ENCODE data around the gene C1QTNF9. TPM values are rescaled to one million over a fixed set of nuclear protein-coding genes. Genes with fewer than 3 reads are reported as not detected.

C1QTNF9 gene
- total and polyA plus RNA-seq, 4 donors = 0.20 to 0.82 (median 0.31) TPM

- Histone ChIP-seq H3K27ac (ENCODE audit: low read depth, low read length) (peak overlapping the region; percentile 93), H3K4me3 (ENCODE audit: low read depth, low read length) (peak overlapping the region; percentile 26), H3K27me3 (ENCODE audit: control insufficient read depth, insufficient read depth, low read length) (no peaks in the 10 kb centered on the region), H3K9me3 (ENCODE audit: control insufficient read depth, insufficient read depth, low read length) (no peaks in the 10 kb centered on the region), H3K4me1 (ENCODE audit: control insufficient read depth, insufficient read depth, low read length) (peaks cover 28% of the 10 kb centered on the region), H3K36me3 (ENCODE audit: control insufficient read depth, insufficient read depth, low read length) (peaks cover 4% of the 10 kb centered on the region)
- DNase-seq (ENCODE audit: low read depth in 4 of 6, low spot score in 6 of 6) = peak; percentile 33 to 88 (median 53)
- WGBS (ENCODE audit: insufficient coverage) = 11% methylated on average over 20 of the region's 25 CpGs
Measured at GRCh38 chr13:24271601-24272451, 37.6 kb upstream of the C1QTNF9 start.

DNA sequence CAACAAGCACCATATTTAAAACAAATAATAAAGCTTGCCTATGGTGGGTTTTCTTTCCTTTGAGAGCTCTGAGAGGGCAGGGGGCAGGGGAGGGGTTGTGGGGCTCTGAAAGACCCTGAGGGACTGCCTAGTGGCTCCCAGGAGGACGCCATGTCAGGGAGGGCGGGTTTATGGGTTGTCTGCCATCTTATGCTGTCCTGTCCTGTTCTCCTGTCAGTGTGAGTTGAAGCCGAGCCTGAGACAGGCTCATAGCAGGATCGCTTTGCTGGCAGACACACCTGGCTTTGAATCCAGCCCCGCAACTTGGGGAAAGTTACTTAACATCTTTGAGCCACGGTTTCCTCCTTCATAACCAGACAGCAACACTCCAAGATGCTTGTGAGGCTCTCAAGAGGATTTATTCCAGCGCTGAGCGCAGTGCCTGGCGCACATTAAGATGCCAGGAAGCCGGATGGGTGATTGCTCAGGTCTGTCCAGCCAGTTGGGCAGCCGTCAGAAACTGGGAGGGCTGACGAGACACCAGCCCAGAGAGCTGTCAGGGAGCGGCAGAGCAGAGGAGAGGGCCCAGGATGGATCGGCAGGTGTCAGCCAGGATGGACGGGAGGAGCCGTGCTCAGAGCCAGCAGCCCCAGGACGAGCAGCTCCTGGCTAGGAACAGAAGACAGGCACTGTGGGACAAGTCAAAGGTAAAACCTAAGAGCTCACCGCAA lies 36.8 kb upstream of the C1QTNF9 start:
- H3K9me3 ChIP-seq (ENCODE audit: control insufficient read depth, insufficient read depth, low read length) = no peaks in the 10 kb centered on the region
- peaks cover 4% of the 10 kb centered on the region for H3K36me3 ChIP-seq (ENCODE audit: control insufficient read depth, insufficient read depth, low read length)
- peak overlapping the region; percentile 93 for H3K27ac ChIP-seq (ENCODE audit: low read depth, low read length)
- no peaks in the 10 kb centered on the region for H3K27me3 ChIP-seq (ENCODE audit: control insufficient read depth, insufficient read depth, low read length)
- WGBS (ENCODE audit: insufficient coverage) = 56% methylated on average over 17 of the region's 18 CpGs
- H3K4me1 ChIP-seq (ENCODE audit: control insufficient read depth, insufficient read depth, low read length) = peaks cover 28% of the 10 kb centered on the region
- DNase-seq (ENCODE audit: low read depth in 4 of 6, low spot score in 6 of 6) = peak in 2 of 6 donors; percentile 40
- H3K4me3 ChIP-seq (ENCODE audit: low read depth, low read length) = peak overlapping the region; percentile 26

DNA sequence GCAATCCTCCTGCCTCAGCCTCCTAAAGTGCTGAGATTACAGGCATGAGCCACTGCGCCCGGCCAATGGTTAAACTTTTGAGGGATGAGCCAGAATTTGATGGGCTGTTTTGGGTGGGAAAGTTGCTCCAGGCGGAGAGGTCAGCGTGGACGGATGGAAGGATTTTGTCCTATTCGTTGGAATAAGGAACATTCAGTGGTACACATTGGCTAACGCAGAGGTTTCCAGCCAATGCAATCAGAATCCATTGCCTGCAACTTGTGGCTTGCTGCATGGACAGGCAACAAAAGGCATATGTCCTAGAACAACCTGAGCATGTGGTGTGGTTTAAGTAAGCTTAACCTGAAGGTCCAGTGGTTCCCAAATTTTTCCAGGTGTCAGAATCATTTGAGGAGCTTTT lies 35.5 kb upstream of the C1QTNF9 start:
- no peak overlapping the region for H3K27ac ChIP-seq (ENCODE audit: low read depth, low read length)
- H3K36me3 ChIP-seq (ENCODE audit: control insufficient read depth, insufficient read depth, low read length) = peaks cover 4% of the 10 kb centered on the region
- H3K4me1 ChIP-seq (ENCODE audit: control insufficient read depth, insufficient read depth, low read length) = peaks cover 28% of the 10 kb centered on the region
- WGBS (ENCODE audit: insufficient coverage) = 96% methylated on average over 7 of the region's 7 CpGs
- H3K27me3 ChIP-seq (ENCODE audit: control insufficient read depth, insufficient read depth, low read length) = no peaks in the 10 kb centered on the region
- H3K9me3 ChIP-seq (ENCODE audit: control insufficient read depth, insufficient read depth, low read length) = no peaks in the 10 kb centered on the region
- no peak overlapping the region for H3K4me3 ChIP-seq (ENCODE audit: low read depth, low read length)
- DNase-seq (ENCODE audit: low read depth in 4 of 6, low spot score in 6 of 6) = no peak

- no peaks in the 10 kb centered on the region for H3K9me3 ChIP-seq (ENCODE audit: control insufficient read depth, insufficient read depth, low read length)
- H3K4me3 ChIP-seq (ENCODE audit: low read depth, low read length) = no peak overlapping the region
- no peaks in the 10 kb centered on the region for H3K27me3 ChIP-seq (ENCODE audit: control insufficient read depth, insufficient read depth, low read length)
- peaks cover 8% of the 10 kb centered on the region for H3K36me3 ChIP-seq (ENCODE audit: control insufficient read depth, insufficient read depth, low read length)
- no peak overlapping the region for H3K27ac ChIP-seq (ENCODE audit: low read depth, low read length)
- WGBS (ENCODE audit: insufficient coverage) = 69% methylated on average over 6 of the region's 6 CpGs
- DNase-seq (ENCODE audit: low read depth in 4 of 6, low spot score in 6 of 6) = no peak
- peaks cover 34% of the 10 kb centered on the region for H3K4me1 ChIP-seq (ENCODE audit: control insufficient read depth, insufficient read depth, low read length)
Measured at GRCh38 chr13:24274452-24275021, 34.8 kb upstream of the C1QTNF9 start.

- Histone ChIP-seq H3K27ac (ENCODE audit: low read depth, low read length) (no peak overlapping the region), H3K27me3 (ENCODE audit: control insufficient read depth, insufficient read depth, low read length) (no peaks in the 10 kb centered on the region), H3K36me3 (ENCODE audit: control insufficient read depth, insufficient read depth, low read length) (peaks cover 8% of the 10 kb centered on the region), H3K4me3 (ENCODE audit: low read depth, low read length) (no peak overlapping the region), H3K4me1 (ENCODE audit: control insufficient read depth, insufficient read depth, low read length) (peaks cover 37% of the 10 kb centered on the region), H3K9me3 (ENCODE audit: control insufficient read depth, insufficient read depth, low read length) (no peaks in the 10 kb centered on the region)
- DNase-seq (ENCODE audit: low read depth in 4 of 6, low spot score in 6 of 6) = no peak
Measured at GRCh38 chr13:24275041-24275440, 34.3 kb upstream of the C1QTNF9 start.

DNA sequence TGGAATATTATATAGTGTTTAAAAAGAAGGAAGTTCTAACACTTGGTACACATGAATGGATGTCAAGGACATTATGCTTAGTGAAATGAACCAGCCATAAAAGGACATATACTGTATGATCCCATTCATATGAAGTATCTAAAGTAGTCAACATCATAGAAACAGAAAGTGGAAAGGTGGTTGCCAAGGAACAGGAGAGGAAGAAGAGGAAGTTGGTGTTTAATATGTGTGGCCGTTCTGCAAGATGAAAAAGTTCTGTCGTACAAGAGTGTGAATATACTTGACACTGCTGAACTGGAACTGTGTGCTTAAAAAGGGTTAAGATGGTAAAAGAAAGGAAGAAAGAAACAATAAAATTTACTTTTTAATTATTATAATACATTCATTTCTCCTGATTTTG lies 33.1 kb upstream of the C1QTNF9 start:
- 71% methylated on average over 1 of the region's 2 CpGs for WGBS (ENCODE audit: insufficient coverage)
- Histone ChIP-seq H3K4me3 (ENCODE audit: low read depth, low read length) (no peak overlapping the region), H3K9me3 (ENCODE audit: control insufficient read depth, insufficient read depth, low read length) (no peaks in the 10 kb centered on the region), H3K27ac (ENCODE audit: low read depth, low read length) (no peak overlapping the region), H3K4me1 (ENCODE audit: control insufficient read depth, insufficient read depth, low read length) (peaks cover 34% of the 10 kb centered on the region), H3K27me3 (ENCODE audit: control insufficient read depth, insufficient read depth, low read length) (no peaks in the 10 kb centered on the region), H3K36me3 (ENCODE audit: control insufficient read depth, insufficient read depth, low read length) (peaks cover 14% of the 10 kb centered on the region)
- no peak for DNase-seq (ENCODE audit: low read depth in 4 of 6, low spot score in 6 of 6)

DNA sequence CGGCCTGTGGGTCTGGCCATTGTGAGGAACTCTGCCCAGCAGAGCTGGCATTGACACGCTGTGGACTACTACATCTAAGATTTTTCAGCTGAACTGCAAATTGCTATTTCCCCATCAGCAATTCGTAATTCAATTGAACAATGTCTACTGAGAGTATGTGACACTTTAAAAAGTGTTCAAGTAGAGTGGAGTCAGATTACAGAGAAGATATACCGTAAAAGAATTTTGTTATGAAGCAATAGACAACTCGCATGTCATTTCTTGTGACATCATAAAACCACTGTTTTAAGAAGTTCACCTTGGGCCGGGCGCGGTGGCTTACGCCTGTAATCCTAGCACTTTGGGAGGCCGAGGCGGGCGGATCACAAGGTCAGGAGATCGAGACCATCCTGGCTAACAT lies 32.5 kb upstream of the C1QTNF9 start:
- no peaks in the 10 kb centered on the region for H3K27me3 ChIP-seq (ENCODE audit: control insufficient read depth, insufficient read depth, low read length)
- no peak for DNase-seq (ENCODE audit: low read depth in 4 of 6, low spot score in 6 of 6)
- H3K4me1 ChIP-seq (ENCODE audit: control insufficient read depth, insufficient read depth, low read length) = peaks cover 35% of the 10 kb centered on the region
- WGBS (ENCODE audit: insufficient coverage) = 80% methylated on average over 1 of the region's 13 CpGs
- no peak overlapping the region for H3K27ac ChIP-seq (ENCODE audit: low read depth, low read length)
- peaks cover 18% of the 10 kb centered on the region for H3K36me3 ChIP-seq (ENCODE audit: control insufficient read depth, insufficient read depth, low read length)
- no peak overlapping the region for H3K4me3 ChIP-seq (ENCODE audit: low read depth, low read length)
- no peaks in the 10 kb centered on the region for H3K9me3 ChIP-seq (ENCODE audit: control insufficient read depth, insufficient read depth, low read length)

DNA sequence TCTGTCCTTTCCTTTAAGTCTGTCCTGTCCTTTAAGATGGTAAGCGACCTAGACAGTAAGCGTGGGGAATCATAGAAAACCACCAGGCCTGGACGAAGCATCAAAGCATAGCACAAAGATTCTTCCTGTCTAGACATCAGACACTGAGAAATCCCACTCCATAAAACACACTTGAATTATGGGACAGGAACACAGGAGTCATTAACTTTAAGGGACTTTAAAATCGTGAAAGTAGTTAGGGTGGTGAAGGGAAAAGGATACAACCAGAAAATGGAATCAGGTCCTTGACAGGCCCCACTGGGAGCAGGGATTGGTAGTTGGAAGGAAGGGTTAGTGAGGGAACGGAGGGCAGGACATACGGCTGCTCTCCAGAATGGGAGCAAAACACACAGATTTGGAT lies 31.6 kb upstream of the C1QTNF9 start:
- H3K27me3 ChIP-seq (ENCODE audit: control insufficient read depth, insufficient read depth, low read length) = no peaks in the 10 kb centered on the region
- 89% methylated on average over 3 of the region's 6 CpGs for WGBS (ENCODE audit: insufficient coverage)
- peaks cover 32% of the 10 kb centered on the region for H3K4me1 ChIP-seq (ENCODE audit: control insufficient read depth, insufficient read depth, low read length)
- no peak overlapping the region for H3K4me3 ChIP-seq (ENCODE audit: low read depth, low read length)
- H3K9me3 ChIP-seq (ENCODE audit: control insufficient read depth, insufficient read depth, low read length) = no peaks in the 10 kb centered on the region
- H3K36me3 ChIP-seq (ENCODE audit: control insufficient read depth, insufficient read depth, low read length) = peaks cover 18% of the 10 kb centered on the region
- DNase-seq (ENCODE audit: low read depth in 4 of 6, low spot score in 6 of 6) = no peak
- no peak overlapping the region for H3K27ac ChIP-seq (ENCODE audit: low read depth, low read length)

- H3K27ac ChIP-seq (ENCODE audit: low read depth, low read length) = no peak overlapping the region
- no peaks in the 10 kb centered on the region for H3K27me3 ChIP-seq (ENCODE audit: control insufficient read depth, insufficient read depth, low read length)
- peaks cover 17% of the 10 kb centered on the region for H3K36me3 ChIP-seq (ENCODE audit: control insufficient read depth, insufficient read depth, low read length)
- no peak for DNase-seq (ENCODE audit: low read depth in 4 of 6, low spot score in 6 of 6)
- H3K4me3 ChIP-seq (ENCODE audit: low read depth, low read length) = no peak overlapping the region
- WGBS (ENCODE audit: insufficient coverage) = 92% methylated on average over 8 of the region's 8 CpGs
- H3K9me3 ChIP-seq (ENCODE audit: control insufficient read depth, insufficient read depth, low read length) = no peaks in the 10 kb centered on the region
- peaks cover 24% of the 10 kb centered on the region for H3K4me1 ChIP-seq (ENCODE audit: control insufficient read depth, insufficient read depth, low read length)
Measured at GRCh38 chr13:24279327-24280110, 29.9 kb upstream of the C1QTNF9 start.

All from spinal cord (tissue), 10 donors.